Measurements from ENCODE around the gene PRAC1.
"Not testable (repeated sequence)": the region's sequence is repeated elsewhere in the genome, so short reads cannot be mapped to it uniquely, and the experiment has no call there.

PRAC1 gene

GRCh38 chr17:48718761-48719641 is 3.3 kb downstream of the PRAC1 start:
- Histone ChIP-seq H3K27ac (ENCODE audit: insufficient read depth, low read depth, low read length, poor library complexity, severe bottlenecking) (no peak overlapping the region), H3K4me1 (ENCODE audit: control insufficient read depth, insufficient read depth, low read length) (peaks cover 15% of the 10 kb centered on the region), H3K36me3 (ENCODE audit: control insufficient read depth, insufficient read depth, low read length) (no peaks in the 10 kb centered on the region), H3K27me3 (ENCODE audit: control insufficient read depth, insufficient read depth, low read length, poor library complexity, severe bottlenecking) (peaks cover 100% of the 10 kb centered on the region), H3K9me3 (ENCODE audit: control insufficient read depth, low read length) (no peaks in the 10 kb centered on the region), H3K4me3 (ENCODE audit: insufficient read depth, low read depth, low read length) (no peak overlapping the region)
- WGBS, 2 experiments: 1% methylated on average over 80 of the region's 80 CpGs

DNA sequence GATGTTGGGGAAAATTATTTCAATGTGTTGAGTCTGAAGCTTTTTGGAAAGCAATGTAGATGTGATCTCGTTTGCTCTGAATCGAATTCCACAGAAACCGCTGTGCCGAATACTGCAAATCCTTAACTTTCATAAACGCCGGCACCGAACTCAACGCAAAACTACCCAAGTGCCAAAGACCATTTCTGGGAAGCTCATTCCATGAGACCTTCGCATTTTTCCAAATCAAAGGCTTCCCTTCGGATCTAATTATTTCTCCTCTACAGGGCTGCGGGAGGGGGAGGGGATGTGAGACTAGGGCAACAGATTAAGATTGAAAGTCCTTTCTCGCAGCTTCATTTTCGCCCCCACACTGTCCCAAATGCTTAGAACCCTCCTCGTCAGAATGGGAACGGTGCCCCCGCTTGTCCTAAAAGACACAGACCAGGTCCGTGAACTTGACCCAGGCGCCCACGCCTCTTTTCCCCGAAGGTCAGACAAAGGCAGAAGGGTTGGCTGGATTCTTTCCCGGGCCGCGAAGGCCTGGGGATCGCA is 4.0 kb downstream of the PRAC1 start:
- Histone ChIP-seq H3K4me3 (ENCODE audit: insufficient read depth, low read depth, low read length) (no peak overlapping the region), H3K27ac (ENCODE audit: insufficient read depth, low read depth, low read length, poor library complexity, severe bottlenecking) (no peak overlapping the region), H3K36me3 (ENCODE audit: control insufficient read depth, insufficient read depth, low read length) (no peaks in the 10 kb centered on the region), H3K4me1 (ENCODE audit: control insufficient read depth, insufficient read depth, low read length) (peaks cover 15% of the 10 kb centered on the region), H3K27me3 (ENCODE audit: control insufficient read depth, insufficient read depth, low read length, poor library complexity, severe bottlenecking) (peaks cover 98% of the 10 kb centered on the region), H3K9me3 (ENCODE audit: control insufficient read depth, low read length) (no peaks in the 10 kb centered on the region)
- WGBS, 2 experiments: 2 to 4% methylated on average over 24 of the region's 24 CpGs

GRCh38 chr17:48717367-48718226 is 4.7 kb downstream of the PRAC1 start:
- H3K4me1 ChIP-seq (ENCODE audit: control insufficient read depth, insufficient read depth, low read length): peaks cover 15% of the 10 kb centered on the region
- peaks cover 96% of the 10 kb centered on the region for H3K27me3 ChIP-seq (ENCODE audit: control insufficient read depth, insufficient read depth, low read length, poor library complexity, severe bottlenecking)
- no peaks in the 10 kb centered on the region for H3K9me3 ChIP-seq (ENCODE audit: control insufficient read depth, low read length)
- no peak overlapping the region for H3K4me3 ChIP-seq (ENCODE audit: insufficient read depth, low read depth, low read length)
- WGBS, 2 experiments: 18 to 20% methylated on average over 9 to 10 of the region's 10 CpGs
- H3K36me3 ChIP-seq (ENCODE audit: control insufficient read depth, insufficient read depth, low read length): no peaks in the 10 kb centered on the region
- no peak overlapping the region for H3K27ac ChIP-seq (ENCODE audit: insufficient read depth, low read depth, low read length, poor library complexity, severe bottlenecking)

GRCh38 chr17:48716549-48716948 is 5.8 kb downstream of the PRAC1 start:
- H3K36me3 ChIP-seq (ENCODE audit: control insufficient read depth, insufficient read depth, low read length); H3K9me3 ChIP-seq (ENCODE audit: control insufficient read depth, low read length); H3K27ac ChIP-seq (ENCODE audit: insufficient read depth, low read depth, low read length, poor library complexity, severe bottlenecking); H3K4me3 ChIP-seq (ENCODE audit: insufficient read depth, low read depth, low read length): not testable (repeated sequence)
- H3K4me1 ChIP-seq (ENCODE audit: control insufficient read depth, insufficient read depth, low read length): peaks cover 15% of the 10 kb centered on the region
- WGBS, 2 experiments: 67 to 86% methylated on average over 3 of the region's 3 CpGs
- peaks cover 94% of the 10 kb centered on the region for H3K27me3 ChIP-seq (ENCODE audit: control insufficient read depth, insufficient read depth, low read length, poor library complexity, severe bottlenecking)

DNA sequence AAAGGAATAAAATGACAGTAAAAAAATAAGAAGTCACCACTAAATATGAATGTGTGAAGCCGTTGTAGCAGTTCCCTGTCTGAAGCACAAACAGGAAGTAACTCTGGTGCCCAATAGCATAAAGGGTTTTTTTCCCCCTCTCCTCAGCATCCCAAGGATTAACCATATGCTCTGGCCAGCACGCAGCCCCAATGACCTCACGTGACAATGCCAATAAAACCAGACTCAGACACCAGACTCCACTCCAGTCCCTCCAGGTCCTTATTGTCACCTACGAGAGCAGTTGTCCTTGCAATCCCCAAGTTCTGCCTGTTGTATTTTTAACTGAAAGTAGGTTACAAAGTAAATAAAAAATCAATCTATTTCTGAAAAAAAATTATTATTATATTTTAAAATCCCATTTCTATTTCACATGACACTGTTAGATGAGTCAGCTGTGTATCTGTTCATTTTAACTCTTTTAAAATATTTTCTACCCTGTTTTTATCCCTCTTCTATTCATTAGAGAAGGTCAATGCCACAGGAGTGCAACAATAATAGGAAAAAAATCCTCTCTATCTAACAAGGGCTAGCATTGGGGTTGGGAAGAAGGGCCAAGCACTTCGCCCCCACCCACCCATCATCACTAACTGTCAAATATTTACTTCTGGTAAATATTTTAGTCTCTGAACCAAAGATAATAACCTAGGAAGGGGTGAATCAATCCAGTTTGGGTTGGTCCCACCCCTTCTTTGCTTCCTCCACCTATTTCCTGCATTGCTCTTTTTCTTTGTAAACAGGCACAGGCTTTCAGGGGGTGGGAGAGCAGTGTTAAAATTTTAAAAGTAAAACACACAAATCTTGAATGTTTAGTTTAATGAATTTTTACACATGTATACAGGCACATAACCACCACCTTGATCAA is 6.6 kb downstream of the PRAC1 start:
- Histone ChIP-seq H3K9me3 (ENCODE audit: control insufficient read depth, low read length) (no peaks in the 10 kb centered on the region), H3K36me3 (ENCODE audit: control insufficient read depth, insufficient read depth, low read length) (no peaks in the 10 kb centered on the region), H3K27ac (ENCODE audit: insufficient read depth, low read depth, low read length, poor library complexity, severe bottlenecking) (no peak overlapping the region), H3K27me3 (ENCODE audit: control insufficient read depth, insufficient read depth, low read length, poor library complexity, severe bottlenecking) (peaks cover 89% of the 10 kb centered on the region), H3K4me1 (ENCODE audit: control insufficient read depth, insufficient read depth, low read length) (peaks cover 15% of the 10 kb centered on the region), H3K4me3 (ENCODE audit: insufficient read depth, low read depth, low read length) (no peak overlapping the region)
- WGBS, 2 experiments: 69 to 78% methylated on average over 5 of the region's 5 CpGs

- no peaks in the 10 kb centered on the region for H3K36me3 ChIP-seq (ENCODE audit: control insufficient read depth, insufficient read depth, low read length)
- 74 to 85% methylated on average over 4 of the region's 4 CpGs for WGBS, 2 experiments
- peaks cover 64% of the 10 kb centered on the region for H3K27me3 ChIP-seq (ENCODE audit: control insufficient read depth, insufficient read depth, low read length, poor library complexity, severe bottlenecking)
- no peak overlapping the region for H3K4me3 ChIP-seq (ENCODE audit: insufficient read depth, low read depth, low read length)
- H3K4me1 ChIP-seq (ENCODE audit: control insufficient read depth, insufficient read depth, low read length): no peaks in the 10 kb centered on the region
- H3K27ac ChIP-seq (ENCODE audit: insufficient read depth, low read depth, low read length, poor library complexity, severe bottlenecking): no peak overlapping the region
- no peaks in the 10 kb centered on the region for H3K9me3 ChIP-seq (ENCODE audit: control insufficient read depth, low read length)
Measured at GRCh38 chr17:48711128-48711527, 11.2 kb downstream of the PRAC1 start.

- Histone ChIP-seq H3K27ac (ENCODE audit: insufficient read depth, low read depth, low read length, poor library complexity, severe bottlenecking) (no peak overlapping the region), H3K9me3 (ENCODE audit: control insufficient read depth, low read length) (no peaks in the 10 kb centered on the region), H3K36me3 (ENCODE audit: control insufficient read depth, insufficient read depth, low read length) (no peaks in the 10 kb centered on the region), H3K4me1 (ENCODE audit: control insufficient read depth, insufficient read depth, low read length) (no peaks in the 10 kb centered on the region), H3K4me3 (ENCODE audit: insufficient read depth, low read depth, low read length) (no peak overlapping the region), H3K27me3 (ENCODE audit: control insufficient read depth, insufficient read depth, low read length, poor library complexity, severe bottlenecking) (peaks cover 31% of the 10 kb centered on the region)
- 90 to 94% methylated on average over 11 of the region's 11 CpGs for WGBS, 2 experiments
Measured at GRCh38 chr17:48704361-48705248, 17.7 kb downstream of the PRAC1 start.

GRCh38 chr17:48701864-48702532 is 20.3 kb downstream of the PRAC1 start:
- peaks cover 25% of the 10 kb centered on the region for H3K27me3 ChIP-seq (ENCODE audit: control insufficient read depth, insufficient read depth, low read length, poor library complexity, severe bottlenecking)
- no peak overlapping the region for H3K4me3 ChIP-seq (ENCODE audit: insufficient read depth, low read depth, low read length)
- 95 to 96% methylated on average over 10 of the region's 10 CpGs for WGBS, 2 experiments
- H3K27ac ChIP-seq (ENCODE audit: insufficient read depth, low read depth, low read length, poor library complexity, severe bottlenecking): no peak overlapping the region
- H3K4me1 ChIP-seq (ENCODE audit: control insufficient read depth, insufficient read depth, low read length): no peaks in the 10 kb centered on the region
- no peaks in the 10 kb centered on the region for H3K9me3 ChIP-seq (ENCODE audit: control insufficient read depth, low read length)
- no peaks in the 10 kb centered on the region for H3K36me3 ChIP-seq (ENCODE audit: control insufficient read depth, insufficient read depth, low read length)
